C1 segment of cervical spinal cord (tissue), 14 donors: Measurements from ENCODE around the gene MGRN1.
"Not testable (repeated sequence)": the region's sequence is repeated elsewhere in the genome, so short reads cannot be mapped to it uniquely, and the experiment has no call there.

ENCODE experiments used
- DNase-seq, 14 donors: peaks; one replicate each; lab custom pipeline; 2025; lab: John Stamatoyannopoulos, UW

Gene MGRN1

GRCh38 chr16:4728676-4729075 is 104.0 kb downstream of the MGRN1 start:
- DNase-seq = no peak

GRCh38 chr16:4729876-4730275 is 105.2 kb downstream of the MGRN1 start:
- no peak for DNase-seq

- no peak for DNase-seq
These were observed 108.7 kb downstream of the MGRN1 start for GRCh38 chr16:4733211-4733742.

- DNase-seq = no peak
These were observed 109.1 kb downstream of the MGRN1 start for GRCh38 chr16:4733747-4734062.

- peak; percentile 34 to 98 (median 91) for DNase-seq
These were observed 109.6 kb downstream of the MGRN1 start, which contains the start of the genes ANKS3 and DNAAF8 for GRCh38 chr16:4734063-4734729. Gene ANKS3, minus strand, starts transcription at chr16:4734271. Its CDS starts 4,122 bp downstream, at chr16:4730149. Gene DNAAF8, plus strand, starts transcription at chr16:4734537. Its CDS starts 1,978 bp downstream, at chr16:4736515.

GRCh38 chr16:4734730-4735535 is 110.3 kb downstream of the MGRN1 start:
- DNase-seq = peak in 13 of 14 donors; percentile 12 to 81 (median 65)

- DNase-seq = no peak
These were observed 111.9 kb downstream of the MGRN1 start for GRCh38 chr16:4736546-4736945.

- no peak for DNase-seq
These were observed 112.9 kb downstream of the MGRN1 start for GRCh38 chr16:4737545-4737944.

- DNase-seq = not testable (repeated sequence)
These were observed 113.7 kb downstream of the MGRN1 start for GRCh38 chr16:4738370-4738769.
